ENCODE results near the gene HMGN4.

DNA sequence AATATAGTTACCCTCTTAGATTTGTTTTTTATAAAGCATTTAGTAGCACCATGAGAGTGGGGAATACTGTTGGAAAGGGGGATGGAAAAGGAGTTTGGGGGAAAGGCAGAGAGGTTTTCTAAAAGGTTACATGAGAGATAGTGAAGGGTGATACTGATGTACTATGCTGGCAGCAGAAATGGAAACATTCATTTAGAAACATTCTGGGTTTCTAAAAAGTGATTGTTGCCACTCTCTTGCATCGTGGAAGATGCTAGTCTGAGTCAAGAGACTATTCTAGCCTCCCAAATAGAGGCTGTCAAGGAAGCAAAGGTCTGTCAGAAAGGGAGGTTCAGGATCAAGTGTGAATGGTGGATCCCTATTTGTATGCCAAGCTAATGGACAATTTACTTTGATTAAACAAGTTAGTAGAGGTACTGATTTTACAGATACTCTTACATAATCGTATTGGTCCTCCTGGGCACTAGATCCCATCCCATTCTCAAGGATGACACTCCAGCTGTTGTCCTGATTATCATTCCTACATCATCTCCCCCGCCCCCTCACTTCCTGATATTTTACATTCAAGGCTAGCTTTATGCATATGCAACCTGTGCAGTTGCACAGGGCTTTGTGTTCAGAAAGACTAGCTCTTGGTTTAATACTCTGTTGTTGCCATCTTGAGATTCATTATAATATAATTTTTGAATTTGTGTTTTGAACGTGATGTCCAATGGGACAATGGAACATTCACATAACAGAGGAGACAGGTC lies 43.2 kb downstream of the HMGN4 start:
- TF ChIP-seq, protein P1, sequence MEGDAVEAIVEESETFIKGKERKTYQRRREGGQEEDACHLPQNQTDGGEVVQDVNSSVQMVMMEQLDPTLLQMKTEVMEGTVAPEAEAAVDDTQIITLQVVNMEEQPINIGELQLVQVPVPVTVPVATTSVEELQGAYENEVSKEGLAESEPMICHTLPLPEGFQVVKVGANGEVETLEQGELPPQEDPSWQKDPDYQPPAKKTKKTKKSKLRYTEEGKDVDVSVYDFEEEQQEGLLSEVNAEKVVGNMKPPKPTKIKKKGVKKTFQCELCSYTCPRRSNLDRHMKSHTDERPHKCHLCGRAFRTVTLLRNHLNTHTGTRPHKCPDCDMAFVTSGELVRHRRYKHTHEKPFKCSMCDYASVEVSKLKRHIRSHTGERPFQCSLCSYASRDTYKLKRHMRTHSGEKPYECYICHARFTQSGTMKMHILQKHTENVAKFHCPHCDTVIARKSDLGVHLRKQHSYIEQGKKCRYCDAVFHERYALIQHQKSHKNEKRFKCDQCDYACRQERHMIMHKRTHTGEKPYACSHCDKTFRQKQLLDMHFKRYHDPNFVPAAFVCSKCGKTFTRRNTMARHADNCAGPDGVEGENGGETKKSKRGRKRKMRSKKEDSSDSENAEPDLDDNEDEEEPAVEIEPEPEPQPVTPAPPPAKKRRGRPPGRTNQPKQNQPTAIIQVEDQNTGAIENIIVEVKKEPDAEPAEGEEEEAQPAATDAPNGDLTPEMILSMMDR (IDR thresholded peaks at IDR 0.05), result no peak
- TF ChIP-seq EP300 (IDR thresholded peaks at IDR 0.05), result no peak

Measured in tibial nerve (tissue), 4 donors.